Fibroblast of skin of left biceps (primary cell): ENCODE data around the gene NUDT14.
A peak's percentile ranks its signal among the peaks of the same experiment; 100 is the strongest.

Experiments used
- DNase-seq, 2 experiments: peaks; one replicate each; pipeline ENCODE4 v3.0.0-alpha.2; 2013; ENCODE audit warnings: low read depth in 2 of 2

NUDT14 gene

GRCh38 chr14:105212541-105213300, 31.6 kb upstream of the NUDT14 start:
- DNase-seq = no peak

DNA sequence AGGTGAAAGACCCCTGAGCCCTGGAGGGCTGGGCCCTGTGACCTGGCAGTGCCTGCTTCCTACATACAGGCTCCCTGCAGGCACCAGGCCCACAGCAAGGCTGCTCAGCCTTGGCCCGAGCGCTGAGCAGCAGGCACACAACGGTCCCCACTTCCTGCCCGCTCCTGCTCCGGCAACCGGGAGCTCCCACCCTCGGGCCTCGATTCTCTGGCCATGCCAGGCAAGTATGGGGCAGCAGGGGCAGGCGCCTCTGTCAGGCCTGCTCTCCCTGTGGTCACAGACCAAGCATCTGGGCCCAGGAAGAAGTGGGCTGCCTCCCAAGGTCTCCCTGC, 30.6 kb upstream of the NUDT14 start:
- DNase-seq = no peak

DNA sequence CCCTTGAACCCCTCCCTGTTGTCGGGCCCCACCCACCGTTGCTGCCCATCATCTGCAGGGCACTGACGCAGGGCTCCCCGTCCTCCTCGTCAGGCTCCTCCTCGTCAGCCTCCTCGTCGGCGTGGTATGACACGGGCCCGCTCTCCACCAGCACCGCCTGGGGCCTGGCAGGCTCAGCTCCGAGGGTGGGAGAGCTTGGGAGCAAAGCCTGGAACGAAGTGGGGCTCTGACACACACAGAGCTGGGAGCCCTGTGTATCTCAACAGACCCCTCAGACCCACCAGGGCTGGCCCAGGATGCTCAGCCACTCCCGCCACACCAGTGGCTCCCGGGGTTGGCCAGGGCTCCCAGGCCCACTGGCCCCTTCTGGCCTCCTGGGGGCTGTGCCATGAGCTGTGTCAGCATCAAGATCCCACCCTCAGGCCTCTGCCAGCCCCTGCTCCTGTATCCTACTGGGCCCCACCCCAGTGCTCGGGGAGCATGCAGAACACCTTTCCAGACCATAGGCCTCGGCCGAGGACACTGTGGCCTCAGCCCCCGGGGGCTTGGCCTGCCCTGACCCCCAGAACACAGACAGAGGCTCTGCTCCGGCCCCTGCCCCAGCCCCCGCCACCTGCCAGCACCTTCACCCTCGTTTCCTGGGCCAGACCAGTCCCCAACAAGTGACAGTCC, 30.1 kb upstream of the NUDT14 start:
- no peak for DNase-seq

GRCh38 chr14:105210266-105211025, 29.3 kb upstream of the NUDT14 start:
- DNase-seq = no peak

- DNase-seq = no peak
These were observed 28.5 kb upstream of the NUDT14 start for GRCh38 chr14:105209646-105210045.

DNA sequence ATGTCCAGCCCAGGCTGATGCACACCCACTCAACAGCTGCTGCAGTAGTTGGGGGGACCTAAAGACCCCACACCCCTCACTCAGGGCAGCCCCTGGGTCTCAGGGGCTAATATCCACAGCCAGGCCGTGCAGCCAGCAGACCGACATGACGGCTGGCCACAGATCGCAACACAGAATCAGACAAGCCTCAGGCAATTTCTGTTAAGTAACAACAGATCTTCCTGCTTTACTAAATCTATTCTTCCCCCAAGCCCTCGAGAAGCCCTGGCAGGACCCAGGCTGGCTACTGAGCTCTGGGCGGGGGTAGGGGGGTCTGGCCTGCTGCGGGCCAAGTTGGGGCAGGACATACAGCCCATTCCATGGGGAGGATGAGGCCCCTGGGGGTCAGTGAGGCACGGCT, 28.0 kb upstream of the NUDT14 start:
- no peak for DNase-seq

GRCh38 chr14:105208738-105209075, 27.6 kb upstream of the NUDT14 start:
- DNase-seq = no peak

- DNase-seq = no peak
These were observed 27.1 kb upstream of the NUDT14 start for GRCh38 chr14:105207996-105208737.

DNA sequence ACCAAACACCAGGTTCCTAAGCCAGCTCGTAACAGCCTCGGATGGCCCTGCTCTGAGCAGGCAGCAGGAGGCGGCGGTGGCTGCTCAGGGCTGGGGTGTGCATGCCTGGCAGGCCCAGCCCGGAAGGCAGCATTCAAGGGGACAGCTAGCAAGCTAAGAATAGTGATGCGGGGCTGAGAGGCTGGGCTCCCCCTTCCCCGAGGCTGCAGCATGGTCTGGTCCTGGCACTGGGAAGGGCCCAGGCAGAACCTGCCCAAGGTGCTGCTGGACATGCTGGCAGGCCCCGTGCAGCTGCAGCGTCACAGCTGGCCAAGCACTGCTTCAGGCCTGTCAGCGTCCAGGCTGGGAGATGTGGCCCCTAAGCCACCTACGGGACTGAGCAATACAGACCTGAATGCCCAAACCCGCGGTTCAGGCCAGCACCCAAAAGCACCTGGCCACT, 26.4 kb upstream of the NUDT14 start:
- DNase-seq = no peak

DNA sequence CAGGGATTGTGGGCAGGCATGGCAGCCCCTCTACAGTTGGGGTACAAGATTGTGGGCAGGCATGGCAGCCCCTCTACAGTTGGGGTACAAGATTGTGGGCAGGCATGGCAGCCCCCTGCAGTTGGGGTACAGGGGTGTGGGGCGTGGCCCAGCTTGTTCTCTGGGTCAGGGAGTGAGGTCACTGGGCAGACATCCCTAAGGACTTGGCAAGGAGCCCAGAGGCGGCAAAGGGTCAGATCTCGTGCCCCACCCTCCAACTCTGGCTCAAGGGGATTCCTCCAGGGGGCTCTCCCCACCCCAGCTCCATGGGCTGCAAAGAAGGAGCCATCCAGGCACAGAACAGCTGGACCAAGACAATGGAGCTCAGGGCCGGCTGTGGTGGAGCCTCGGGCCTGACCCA, 25.8 kb upstream of the NUDT14 start:
- DNase-seq = no peak

DNA sequence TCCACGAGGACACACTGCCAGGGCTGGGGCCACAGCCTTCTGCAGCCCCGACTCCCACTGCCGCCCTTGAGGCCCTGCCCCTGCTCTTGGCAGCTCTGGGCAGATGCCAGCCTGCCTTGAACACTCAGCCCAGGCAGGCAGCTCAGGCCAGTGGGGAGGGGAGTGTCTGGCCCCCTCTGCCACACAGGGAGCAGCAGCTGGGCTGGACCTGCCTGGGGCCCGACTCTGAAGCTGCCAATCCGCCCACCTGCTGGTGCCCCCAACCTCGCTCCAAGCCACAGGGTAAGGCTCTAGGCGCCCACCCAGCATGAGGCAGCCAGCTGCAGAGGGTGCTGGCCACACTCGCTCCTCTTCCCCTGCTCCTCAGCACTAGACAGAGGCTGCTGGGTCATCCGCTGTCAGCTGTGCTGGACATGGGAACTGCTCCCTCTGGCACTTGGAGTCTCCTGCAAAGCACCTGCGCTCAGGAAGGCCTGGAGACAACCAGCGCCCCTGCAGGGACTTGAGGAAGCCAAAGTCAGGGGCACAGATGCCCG, 24.6 kb upstream of the NUDT14 start:
- DNase-seq = no peak

DNA sequence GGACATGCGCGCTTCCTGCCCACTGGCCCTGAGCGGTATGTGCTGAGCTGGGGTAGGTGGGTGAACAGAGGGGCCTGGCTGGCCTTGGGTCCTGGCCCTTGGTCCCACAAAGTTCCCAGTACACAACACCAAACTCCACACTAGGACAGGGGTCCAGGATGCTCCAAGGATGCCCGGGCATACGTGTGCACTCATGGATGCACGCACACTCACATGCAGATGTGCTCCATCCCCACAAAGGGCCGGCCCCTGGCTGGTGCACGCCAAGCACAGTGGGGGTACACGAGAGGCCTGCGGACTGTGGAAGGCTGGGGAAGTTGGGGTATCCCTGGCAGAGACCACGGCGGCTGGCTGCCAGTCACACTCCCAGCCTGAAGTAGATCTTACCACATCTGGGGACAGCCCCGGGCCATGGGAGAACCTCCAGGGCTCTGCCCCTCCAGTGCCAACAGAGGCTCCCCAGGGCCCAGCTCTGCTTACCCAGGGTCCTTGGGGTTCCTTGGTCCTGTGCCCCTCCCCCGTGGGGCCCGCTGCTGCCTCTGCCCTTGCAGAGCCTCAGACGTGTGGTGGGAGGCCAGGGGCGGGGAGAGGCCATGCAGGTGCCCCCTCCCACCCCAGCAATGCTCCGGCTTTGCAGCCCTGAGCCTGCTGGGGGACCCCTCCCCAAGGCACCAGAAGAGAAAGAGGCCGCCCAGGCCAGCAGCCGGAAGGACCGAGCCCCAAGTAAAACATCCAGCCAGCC, 24.0 kb upstream of the NUDT14 start:
- DNase-seq = no peak

DNA sequence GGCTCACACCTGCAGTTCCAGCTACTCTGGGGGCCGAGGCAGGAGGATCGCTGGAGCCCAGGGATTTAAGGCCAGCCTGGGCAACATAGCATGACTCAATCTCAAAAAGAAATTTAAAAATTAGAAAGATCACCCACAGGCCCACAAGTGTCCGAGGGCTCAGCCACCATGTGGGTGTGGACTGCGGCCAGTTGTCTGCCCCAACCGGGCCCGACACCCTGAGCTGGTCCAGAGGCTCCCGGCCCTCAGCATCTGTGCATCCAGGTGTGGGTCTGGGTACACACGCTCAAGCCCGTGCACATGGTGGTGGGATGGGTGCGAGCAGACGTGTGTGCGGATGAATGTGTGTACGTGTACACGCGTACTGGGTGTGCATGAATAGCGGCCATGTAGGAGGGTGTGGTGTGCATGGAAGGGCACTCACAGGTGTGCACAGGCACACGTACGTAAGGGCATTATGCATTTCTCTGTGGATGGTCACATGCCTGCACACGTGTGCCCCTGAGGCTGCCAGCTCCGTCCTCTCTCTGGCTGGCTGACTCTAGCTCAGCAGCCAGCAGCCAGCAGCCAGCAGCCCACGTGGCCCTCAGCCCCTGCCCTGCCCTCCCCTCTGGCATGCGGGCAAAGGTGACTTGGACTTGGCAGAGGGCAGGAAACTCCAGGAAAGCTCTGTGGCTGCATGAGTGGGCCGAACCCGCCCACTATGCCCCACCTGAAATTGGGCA, 23.3 kb upstream of the NUDT14 start:
- DNase-seq = no peak

GRCh38 chr14:105203701-105204100, 22.6 kb upstream of the NUDT14 start:
- no peak for DNase-seq

- peak; percentile 6 to 9 for DNase-seq
These were observed 22.0 kb upstream of the NUDT14 start for GRCh38 chr14:105203057-105203531.

GRCh38 chr14:105201925-105202513, 20.9 kb upstream of the NUDT14 start:
- no peak for DNase-seq

DNA sequence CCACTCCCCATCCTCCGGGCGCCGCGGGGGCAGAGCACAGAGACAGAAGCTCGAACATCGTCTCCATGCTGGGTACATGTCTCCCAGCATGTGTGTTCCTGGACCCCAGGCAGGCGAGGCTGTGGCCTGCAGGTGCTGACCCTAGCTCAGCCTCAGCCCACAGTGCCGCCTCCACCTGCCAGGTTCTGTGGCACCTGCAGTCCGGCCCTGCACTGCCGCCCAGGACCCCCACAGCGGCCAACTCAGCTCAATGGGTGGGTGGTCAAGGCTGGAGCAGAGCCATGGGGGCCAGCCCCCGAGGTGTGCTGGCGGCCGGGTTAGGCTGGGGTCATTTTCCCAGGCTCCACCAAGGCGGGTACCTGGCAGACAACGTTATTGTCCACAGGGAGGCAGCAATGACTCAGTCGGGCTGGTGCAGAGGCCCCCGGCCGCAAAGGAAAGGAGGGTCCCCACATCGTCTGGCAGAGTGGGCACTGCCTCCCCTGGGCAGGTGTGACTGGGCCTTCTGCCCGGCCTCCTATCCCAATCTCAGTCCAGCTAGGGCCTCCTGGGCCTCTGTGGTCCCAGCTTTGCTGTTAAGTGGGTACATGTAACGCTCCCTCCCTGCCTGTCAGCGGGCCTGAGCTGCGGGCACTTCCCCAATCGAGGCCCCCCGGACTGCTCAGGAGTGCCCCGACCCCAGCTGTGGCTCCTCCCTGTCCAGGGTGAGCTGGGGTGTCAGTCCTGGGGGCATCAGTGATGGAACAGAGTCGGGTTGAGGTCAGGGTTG, 20.2 kb upstream of the NUDT14 start:
- DNase-seq = no peak

- DNase-seq = no peak
These were observed 19.5 kb upstream of the NUDT14 start for GRCh38 chr14:105200641-105201040.

DNA sequence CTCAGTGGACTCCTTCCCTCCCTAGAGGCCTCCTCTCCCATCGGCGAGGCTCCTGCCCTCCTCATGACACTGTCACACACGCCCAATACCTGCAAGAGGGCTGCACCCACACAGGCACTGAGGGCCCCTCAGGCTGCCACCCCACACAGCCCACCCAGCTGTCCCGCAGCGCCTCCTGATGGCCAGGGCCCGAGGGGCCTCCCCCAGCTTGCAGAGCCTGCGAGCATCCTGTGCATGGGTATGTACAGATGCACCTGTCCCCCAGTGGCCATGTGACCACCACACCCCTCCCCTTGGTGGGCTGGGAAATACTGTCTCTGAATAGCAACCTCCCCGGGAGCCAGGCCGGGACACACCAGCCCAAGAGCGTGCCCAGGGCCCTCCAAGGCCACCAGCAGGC, 19.0 kb upstream of the NUDT14 start:
- DNase-seq = no peak
